ENCODE data around the gene MYBBP1A.
"Not testable (repeated sequence)": the region's sequence is repeated elsewhere in the genome, so short reads cannot be mapped to it uniquely, and the experiment has no call there.

MYBBP1A gene

GRCh38 chr17:4588898-4589625 lies 33.9 kb upstream of the MYBBP1A start:
- DNase-seq (ENCODE audit: low read depth, low spot score) = no peak

- DNase-seq (ENCODE audit: low read depth, low spot score) = no peak
These were observed 33.2 kb upstream of the MYBBP1A start for GRCh38 chr17:4588391-4588790.

GRCh38 chr17:4587803-4588202 lies 32.6 kb upstream of the MYBBP1A start:
- DNase-seq (ENCODE audit: low read depth, low spot score) = peak; percentile 92

GRCh38 chr17:4587195-4587594 lies 32.0 kb upstream of the MYBBP1A start:
- no peak for DNase-seq (ENCODE audit: low read depth, low spot score)

DNA sequence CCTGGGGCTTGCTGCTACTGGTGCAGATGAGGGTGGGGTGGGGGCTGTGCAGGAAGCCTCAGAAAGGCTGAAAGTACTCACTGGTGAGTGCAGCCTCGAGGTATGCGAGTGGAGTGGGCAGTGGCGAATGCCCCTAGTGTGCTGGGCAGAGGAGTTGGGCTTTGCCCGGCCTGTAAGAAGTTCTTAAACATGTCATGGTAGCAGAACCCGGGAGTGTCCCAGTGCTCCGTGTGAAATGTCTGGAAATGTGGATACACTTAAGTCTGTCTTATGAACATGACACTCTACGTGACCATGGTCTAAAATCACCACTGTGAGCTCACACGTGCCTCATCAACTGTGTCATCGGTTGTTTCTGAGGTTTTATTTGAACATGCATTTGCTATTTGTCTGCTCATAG lies 30.9 kb upstream of the MYBBP1A start:
- DNase-seq (ENCODE audit: low read depth, low spot score) = no peak

DNA sequence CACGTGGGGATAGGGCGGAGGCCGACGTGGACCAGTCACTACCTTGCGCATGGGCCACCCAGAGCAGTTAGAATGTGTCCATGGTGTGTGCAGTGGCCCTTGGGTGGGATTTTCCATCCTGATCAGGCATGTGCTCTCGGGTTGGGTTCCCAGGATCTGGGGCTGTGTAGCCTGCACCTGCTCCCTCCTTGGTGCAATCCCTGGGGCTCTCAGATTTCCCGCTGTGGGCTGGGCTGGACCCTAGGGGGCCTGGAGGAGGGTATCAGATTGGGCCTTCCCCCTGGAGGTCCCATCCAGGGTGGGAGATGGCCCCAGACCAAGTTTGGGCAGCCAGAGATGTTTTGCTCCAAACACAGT lies 30.4 kb upstream of the MYBBP1A start:
- no peak for DNase-seq (ENCODE audit: low read depth, low spot score)

DNA sequence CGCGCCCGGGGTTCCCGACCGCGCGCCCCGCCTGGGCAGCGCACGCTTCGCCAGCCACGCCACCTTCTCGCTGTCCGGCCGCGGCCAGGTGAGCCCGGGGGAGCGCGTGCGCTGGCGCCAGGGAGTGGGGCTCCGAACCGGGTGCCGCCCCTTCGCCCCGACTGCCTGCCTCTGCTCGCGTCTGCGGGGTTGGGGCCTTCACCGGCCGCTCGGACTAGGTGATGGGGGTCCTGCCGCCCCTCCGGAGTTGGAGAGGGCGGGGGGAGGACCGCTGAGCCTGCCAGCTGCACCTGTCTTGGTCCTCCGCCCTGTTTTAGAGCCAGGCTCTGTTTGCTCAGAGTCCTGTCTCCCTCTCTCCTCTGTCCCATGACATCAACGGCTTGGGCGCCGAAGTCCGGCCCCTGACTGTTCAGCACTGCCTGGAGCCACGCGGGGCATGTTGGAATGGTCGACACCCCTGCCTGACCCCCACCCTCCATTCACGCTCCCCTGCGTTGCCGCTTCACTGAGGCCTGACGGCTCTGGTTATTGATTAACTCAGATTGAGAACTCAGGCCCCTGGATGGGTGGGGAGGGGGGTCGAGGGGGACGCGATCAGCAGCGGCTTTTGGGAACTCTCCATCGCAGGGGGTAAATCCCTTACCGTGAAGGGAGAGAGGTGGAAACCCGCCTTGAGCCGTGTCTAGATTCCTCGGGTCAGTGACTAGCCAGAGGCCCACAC lies 29.9 kb upstream of the MYBBP1A start:
- no peak for DNase-seq (ENCODE audit: low read depth, low spot score)

GRCh38 chr17:4584101-4584916 lies 29.1 kb upstream of the MYBBP1A start, which contains the start of gene SMTNL2:
Gene SMTNL2, plus strand, starts transcription at chr17:4584529. Its CDS starts 77 bp downstream, at chr17:4584606.
- no peak for DNase-seq (ENCODE audit: low read depth, low spot score)

GRCh38 chr17:4583782-4584100 lies 28.6 kb upstream of the MYBBP1A start:
- DNase-seq (ENCODE audit: low read depth, low spot score) = peak; percentile 65

DNA sequence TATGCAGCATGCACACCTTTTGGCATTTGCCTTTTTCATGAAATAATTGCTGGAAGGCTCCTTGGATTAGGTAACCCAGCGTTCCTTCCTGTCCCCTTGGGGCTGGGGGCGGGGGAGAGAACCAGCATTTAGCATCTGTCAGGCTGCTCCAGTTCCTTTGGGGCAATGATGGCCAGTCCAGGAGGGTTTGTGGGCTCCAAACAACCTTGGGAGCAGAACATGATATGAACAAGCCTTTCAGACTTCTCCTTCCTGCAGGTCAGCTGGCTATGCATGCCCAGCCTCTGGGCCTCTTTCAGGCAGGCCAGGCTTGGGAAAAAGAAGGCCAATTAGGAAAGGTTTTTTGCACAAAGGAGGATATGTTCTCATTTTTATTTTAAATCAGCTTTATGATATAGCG lies 28.0 kb upstream of the MYBBP1A start:
- no peak for DNase-seq (ENCODE audit: low read depth, low spot score)

DNA sequence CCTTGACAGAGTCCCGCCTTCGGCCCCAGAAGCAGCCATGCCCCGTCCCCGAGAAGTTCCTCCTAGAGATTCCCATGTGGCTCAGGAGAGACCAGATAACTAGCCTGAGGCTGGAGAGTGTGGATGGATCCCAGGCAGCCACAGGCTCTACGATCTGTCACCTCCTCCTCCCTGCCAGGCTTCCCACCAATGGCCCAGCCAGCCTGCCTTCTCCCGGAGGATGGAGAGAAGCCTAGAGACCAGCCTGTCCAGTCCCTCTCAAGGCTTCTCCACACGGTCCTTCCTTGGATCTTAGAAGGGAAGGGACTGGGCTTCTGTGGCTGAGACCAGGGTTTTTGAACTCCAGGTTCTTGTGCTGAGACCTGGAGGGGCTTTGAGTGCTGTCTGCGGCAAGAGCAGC lies 27.5 kb upstream of the MYBBP1A start:
- peak; percentile 62 for DNase-seq (ENCODE audit: low read depth, low spot score)

DNA sequence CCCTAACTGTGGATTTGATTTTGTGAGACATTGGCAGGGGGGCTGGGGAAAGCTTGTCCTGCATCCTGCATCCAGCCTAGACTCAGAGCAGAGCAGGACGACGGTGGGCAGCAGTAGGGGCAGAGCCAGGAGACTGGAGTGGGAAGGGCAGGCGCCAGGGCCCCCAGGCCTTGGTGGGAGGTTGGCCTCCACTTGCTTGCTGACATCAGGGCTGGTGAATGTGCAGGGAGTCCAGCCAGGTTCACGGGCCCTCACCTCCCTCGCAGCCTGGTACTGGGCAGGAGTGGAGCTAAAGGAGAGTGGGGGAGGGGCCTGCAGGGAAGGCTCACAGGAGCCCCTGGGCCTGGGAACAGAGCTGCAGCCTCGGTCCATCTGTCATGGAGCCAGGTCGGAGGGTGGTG lies 26.9 kb upstream of the MYBBP1A start:
- DNase-seq (ENCODE audit: low read depth, low spot score) = no peak

GRCh38 chr17:4580291-4580690 lies 25.1 kb upstream of the MYBBP1A start:
- DNase-seq (ENCODE audit: low read depth, low spot score) = no peak

GRCh38 chr17:4579678-4580077 lies 24.5 kb upstream of the MYBBP1A start:
- no peak for DNase-seq (ENCODE audit: low read depth, low spot score)

DNA sequence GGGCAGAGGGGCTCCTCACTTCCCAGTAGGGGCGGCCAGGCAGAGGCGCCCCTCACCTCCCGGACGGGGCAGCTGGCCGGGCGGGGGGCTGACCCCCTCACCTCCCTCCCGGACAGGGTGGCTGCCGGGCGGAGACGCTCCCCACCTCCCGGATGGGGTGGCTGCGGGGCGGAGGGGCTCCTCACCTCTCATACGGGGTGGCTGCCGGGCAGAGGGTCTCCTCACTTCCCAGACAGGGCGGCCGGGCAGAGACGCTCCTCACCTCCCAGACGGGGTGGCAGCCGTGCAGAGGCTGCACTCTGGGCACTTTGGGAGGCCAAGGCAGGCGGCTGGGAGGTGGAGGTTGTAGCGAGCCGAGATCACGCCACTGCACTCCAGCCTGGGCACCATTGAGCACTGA lies 23.2 kb upstream of the MYBBP1A start:
- DNase-seq (ENCODE audit: low read depth, low spot score) = not testable (repeated sequence)

- no peak for DNase-seq (ENCODE audit: low read depth, low spot score)
These were observed 22.3 kb upstream of the MYBBP1A start for GRCh38 chr17:4577386-4577993.

GRCh38 chr17:4576729-4577322 lies 21.6 kb upstream of the MYBBP1A start:
- peak; percentile 89 for DNase-seq (ENCODE audit: low read depth, low spot score)

- no peak for DNase-seq (ENCODE audit: low read depth, low spot score)
These were observed 21.0 kb upstream of the MYBBP1A start for GRCh38 chr17:4576161-4576558.

DNA sequence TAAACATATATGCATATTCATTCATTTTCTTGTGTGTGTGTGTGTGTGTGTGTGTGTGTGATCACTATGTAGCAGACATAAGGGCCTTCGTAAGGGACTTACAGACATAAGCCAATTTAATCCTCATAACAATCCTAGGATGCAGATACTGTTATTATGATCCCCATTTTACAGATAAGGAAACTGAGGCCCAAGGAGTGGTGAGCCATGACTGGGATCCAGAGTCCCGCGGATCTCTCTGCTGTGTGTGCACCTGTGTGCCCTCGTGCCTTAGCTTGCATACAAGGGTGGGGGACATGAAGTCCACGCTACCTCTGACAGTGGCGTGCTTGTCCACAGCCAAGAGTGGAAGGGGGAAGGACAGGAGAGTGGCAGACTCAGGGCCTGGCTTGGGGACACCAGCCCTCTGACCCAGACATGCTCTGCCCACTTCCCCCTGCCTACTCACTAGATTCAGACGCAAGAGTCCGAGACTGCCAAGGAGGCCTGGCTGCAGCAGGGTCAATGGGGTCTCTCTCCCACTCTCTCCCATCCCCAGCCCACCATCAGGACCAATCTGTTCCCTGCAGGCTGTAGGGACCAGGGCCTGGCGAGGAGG lies 19.4 kb upstream of the MYBBP1A start:
- no peak for DNase-seq (ENCODE audit: low read depth, low spot score)

DNA sequence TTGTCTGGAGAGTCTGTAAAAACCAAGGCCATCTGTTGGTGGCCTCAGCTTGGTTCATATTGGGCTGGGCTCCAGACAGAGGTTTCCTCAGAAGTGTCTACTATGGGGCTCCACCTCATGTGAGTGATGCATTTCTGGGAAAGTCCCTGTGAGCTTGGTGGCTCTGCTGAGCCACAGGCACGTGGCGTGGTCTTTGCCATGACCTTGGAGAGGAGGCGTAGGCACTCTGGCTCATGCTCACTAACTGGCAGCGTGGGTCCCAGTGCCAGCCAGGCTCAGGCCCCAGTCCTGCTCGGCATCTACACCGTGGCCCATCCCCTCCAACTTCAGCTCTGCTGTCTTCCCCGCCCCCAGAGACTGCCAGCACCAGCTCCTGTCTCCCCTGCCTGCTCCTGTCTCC lies 18.5 kb upstream of the MYBBP1A start:
- DNase-seq (ENCODE audit: low read depth, low spot score) = no peak

- DNase-seq (ENCODE audit: low read depth, low spot score) = no peak
These were observed 17.9 kb upstream of the MYBBP1A start for GRCh38 chr17:4573115-4573514.

Measured in ELF-1 (cell line).